KOPT-K1 (cell line): ENCODE results near the gene PAOX.

Experiments used
- H3K27ac ChIP-seq: fragments of 200-600 bp; sonication (generic); 2 replicates; pipeline ENCODE4 v1.5.1; 2016; ENCODE audit warnings: antibody characterized with exemption, mild to moderate bottlenecking, low read depth, low read length; ENCODE audit not compliant: poor library complexity, severe bottlenecking
- H3K36me3 ChIP-seq: fragments of 200-600 bp; sonication (generic); 2 replicates; pipeline ENCODE4 v1.5.1; 2017; ENCODE audit warnings: antibody characterized with exemption, mild to moderate bottlenecking, low read length, moderate library complexity; ENCODE audit not compliant: insufficient read depth
- H3K9me3 ChIP-seq: fragments of 200-600 bp; sonication (generic); 2 replicates; pipeline ENCODE4 v1.5.1; 2017; ENCODE audit warnings: antibody characterized with exemption, low read length, mild to moderate bottlenecking; ENCODE audit not compliant: insufficient read depth, poor library complexity, severe bottlenecking

Gene PAOX

GRCh38 chr10:133343558-133343957 lies 35.5 kb upstream of the PAOX start:
- Histone ChIP-seq H3K27ac (no peak overlapping the region), H3K9me3 (no peaks in the 10 kb centered on the region), H3K36me3 (no peaks in the 10 kb centered on the region)

GRCh38 chr10:133344236-133344635 lies 34.8 kb upstream of the PAOX start:
- H3K27ac ChIP-seq: no peak overlapping the region
- no peaks in the 10 kb centered on the region for H3K36me3 ChIP-seq
- H3K9me3 ChIP-seq: no peaks in the 10 kb centered on the region

DNA sequence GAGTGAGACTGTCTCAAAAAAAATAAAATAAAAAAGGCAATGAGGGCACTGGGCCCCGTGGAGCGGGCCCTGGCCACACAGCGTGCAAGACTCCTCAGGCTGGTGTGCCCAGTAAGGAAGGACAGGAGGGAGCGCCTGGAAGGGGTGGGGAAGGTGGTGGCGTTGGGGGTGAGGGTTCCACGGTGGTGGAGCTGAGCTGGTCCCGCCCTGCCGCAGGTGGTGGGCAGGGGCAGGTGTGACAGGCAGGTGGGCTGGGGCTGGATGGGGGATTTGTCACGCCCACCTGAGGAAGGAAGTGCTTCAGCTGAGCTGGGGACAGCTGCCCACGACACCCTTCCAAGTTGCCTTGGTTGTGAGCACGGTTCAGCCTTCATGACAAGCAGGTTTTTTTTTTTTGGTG lies 32.6 kb upstream of the PAOX start:
- H3K27ac ChIP-seq: no peak overlapping the region
- H3K9me3 ChIP-seq: no peaks in the 10 kb centered on the region
- no peaks in the 10 kb centered on the region for H3K36me3 ChIP-seq

DNA sequence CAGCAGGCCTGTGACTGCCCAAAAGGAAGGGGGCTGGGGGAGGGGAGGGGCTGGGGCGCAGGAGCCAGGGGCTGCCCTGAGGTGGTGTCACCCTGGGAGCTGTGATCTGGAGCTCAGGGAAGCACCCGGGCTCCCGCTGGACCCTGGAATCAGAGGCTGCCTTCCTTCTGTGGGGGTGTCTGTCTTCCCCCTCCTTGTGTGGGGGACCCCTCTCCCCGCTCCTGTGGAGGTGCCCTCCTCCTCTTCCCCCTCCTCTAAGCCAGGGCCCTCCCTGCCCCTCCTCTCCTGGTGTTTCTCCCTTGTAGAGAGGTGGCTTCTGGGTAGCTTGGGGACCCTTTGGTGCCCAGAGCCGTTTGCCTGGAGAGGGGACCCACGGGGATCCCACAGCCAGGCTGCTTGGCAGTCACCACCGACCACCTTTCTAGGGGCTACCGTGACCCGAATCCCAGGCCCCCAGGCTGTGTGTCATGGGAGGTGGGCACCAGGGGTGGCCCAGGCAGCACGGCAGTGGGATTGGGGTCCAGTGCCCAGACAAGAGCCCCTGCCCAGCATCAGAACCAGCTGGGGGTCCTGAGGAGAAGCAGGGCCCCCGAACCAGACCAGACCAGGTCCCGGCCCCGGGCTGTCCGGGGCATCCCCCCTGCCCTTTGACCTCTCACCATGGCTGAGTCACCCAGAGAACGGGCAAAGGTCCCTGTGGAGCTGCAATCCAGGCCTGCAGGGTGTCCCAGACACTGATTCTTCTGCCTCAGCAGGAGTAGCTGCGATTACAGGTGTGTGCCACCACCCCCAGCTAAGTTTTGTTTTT lies 31.1 kb upstream of the PAOX start:
- no peak overlapping the region for H3K27ac ChIP-seq
- H3K9me3 ChIP-seq: no peaks in the 10 kb centered on the region

GRCh38 chr10:133349160-133349568 lies 29.9 kb upstream of the PAOX start:
- Histone ChIP-seq H3K27ac (no peak overlapping the region), H3K36me3 (no peaks in the 10 kb centered on the region), H3K9me3 (no peaks in the 10 kb centered on the region)

More for the DNA sequence above, 31.1 kb upstream of the PAOX start:
- H3K36me3 ChIP-seq: no peaks in the 10 kb centered on the region

GRCh38 chr10:133349577-133350011 lies 29.5 kb upstream of the PAOX start:
- Histone ChIP-seq H3K36me3 (no peaks in the 10 kb centered on the region), H3K27ac (no peak overlapping the region), H3K9me3 (no peaks in the 10 kb centered on the region)

DNA sequence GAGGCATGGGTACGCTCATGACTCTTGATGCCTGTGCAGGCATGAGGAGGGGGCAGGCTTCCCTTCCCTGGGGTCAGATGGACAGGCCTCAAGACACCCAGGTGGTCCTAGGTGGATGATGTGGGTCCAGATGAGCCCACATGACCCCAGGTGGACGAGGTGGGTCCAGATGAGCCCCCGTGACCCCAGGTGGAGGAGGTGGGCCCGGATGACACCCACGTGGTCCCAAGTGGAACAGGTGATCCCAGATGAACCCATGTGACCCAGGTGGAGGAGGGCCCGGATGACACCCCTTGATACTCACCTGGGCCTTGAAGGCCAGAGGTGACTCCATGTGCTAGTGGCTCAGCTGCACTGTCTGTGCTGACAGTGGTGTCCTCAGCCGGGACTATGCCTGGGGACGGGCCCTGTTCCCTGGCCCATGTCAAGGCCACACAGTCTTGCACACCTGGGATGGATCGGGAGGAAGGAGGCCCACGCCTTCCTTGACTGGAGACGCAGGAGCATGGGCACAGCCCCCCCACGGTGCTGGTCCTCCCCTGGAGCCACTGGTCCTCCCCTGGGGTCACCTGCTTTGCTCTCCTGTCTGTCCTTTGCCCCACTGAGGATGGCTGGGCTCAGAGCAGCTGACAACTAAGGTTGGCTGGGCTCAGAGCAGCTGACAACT lies 28.6 kb upstream of the PAOX start:
- Histone ChIP-seq H3K36me3 (no peaks in the 10 kb centered on the region), H3K27ac (no peak overlapping the region)

DNA sequence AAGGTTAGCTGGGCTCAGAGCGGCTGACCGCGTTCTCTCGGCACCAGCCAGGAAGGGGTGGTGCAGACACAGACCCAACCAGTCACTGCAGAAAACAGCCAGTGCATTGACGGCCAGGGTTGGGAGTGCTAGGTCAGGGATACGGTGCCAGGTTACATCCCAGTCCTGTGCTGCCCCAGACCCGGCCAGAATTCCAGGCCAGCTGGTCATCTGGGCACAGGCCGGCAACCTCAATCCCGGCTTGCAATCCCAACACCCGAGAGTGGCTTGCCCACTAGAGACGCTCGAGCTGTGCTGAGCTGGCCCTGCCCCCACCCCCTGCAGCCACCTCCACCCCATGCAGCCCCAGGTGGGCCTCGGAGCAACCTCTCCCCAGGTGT lies 28.1 kb upstream of the PAOX start:
- Histone ChIP-seq H3K27ac (no peak overlapping the region), H3K9me3 (no peaks in the 10 kb centered on the region), H3K36me3 (no peaks in the 10 kb centered on the region)

More for the DNA sequence above, 28.6 kb upstream of the PAOX start:
- H3K9me3 ChIP-seq: no peaks in the 10 kb centered on the region

DNA sequence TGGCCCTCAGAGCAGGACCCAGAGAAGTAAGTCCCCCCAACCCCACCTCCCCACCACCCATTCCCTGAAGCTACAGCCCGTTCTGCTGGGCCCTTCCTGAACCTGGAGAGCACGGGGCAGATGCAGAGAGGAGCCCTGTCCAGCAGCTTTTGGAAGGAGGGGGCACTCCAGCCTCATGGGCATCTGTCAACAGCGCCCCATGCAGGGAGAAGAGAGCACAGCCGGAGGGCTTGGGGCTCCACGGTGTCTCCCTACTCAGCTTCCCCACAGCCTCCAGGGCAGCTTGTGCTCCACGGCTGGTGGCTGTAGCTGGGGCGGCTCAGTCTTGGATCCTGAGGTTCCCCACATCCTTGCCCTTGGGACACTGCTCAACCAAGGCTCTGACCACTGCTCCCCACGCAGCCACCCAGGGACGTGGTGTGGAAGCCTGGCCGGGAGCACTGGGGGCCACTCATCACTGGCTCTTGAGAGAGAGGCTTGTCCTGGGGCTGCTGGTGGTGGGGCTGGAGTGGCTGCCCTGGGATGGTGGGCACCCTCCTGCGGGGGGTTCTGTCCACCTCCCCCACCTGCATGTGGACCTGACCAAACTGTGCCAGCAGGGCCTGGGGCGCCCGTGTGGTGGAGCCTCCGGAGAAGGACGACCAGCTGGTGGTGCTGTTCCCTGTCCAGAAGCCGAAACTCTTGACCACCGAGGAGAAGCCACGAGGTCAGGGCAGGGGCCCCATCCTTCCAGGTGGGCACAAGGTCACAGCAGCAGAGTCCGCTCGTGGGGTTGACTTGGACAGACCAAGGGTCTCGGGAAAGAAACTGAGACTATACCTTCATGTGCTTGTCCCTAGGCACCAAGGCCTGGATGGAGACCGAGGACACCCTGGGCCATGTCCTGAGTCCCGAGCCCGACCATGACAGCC lies 27.4 kb upstream of the PAOX start:
- H3K27ac ChIP-seq: no peak overlapping the region
- no peaks in the 10 kb centered on the region for H3K9me3 ChIP-seq
- H3K36me3 ChIP-seq: no peaks in the 10 kb centered on the region

- Histone ChIP-seq H3K27ac (no peak overlapping the region), H3K9me3 (no peaks in the 10 kb centered on the region), H3K36me3 (no peaks in the 10 kb centered on the region)
Measured at GRCh38 chr10:133353202-133353959, 25.7 kb upstream of the PAOX start.

GRCh38 chr10:133353988-133354605 lies 25.0 kb upstream of the PAOX start:
- H3K27ac ChIP-seq: no peak overlapping the region
- H3K9me3 ChIP-seq: no peaks in the 10 kb centered on the region
- H3K36me3 ChIP-seq: no peaks in the 10 kb centered on the region

DNA sequence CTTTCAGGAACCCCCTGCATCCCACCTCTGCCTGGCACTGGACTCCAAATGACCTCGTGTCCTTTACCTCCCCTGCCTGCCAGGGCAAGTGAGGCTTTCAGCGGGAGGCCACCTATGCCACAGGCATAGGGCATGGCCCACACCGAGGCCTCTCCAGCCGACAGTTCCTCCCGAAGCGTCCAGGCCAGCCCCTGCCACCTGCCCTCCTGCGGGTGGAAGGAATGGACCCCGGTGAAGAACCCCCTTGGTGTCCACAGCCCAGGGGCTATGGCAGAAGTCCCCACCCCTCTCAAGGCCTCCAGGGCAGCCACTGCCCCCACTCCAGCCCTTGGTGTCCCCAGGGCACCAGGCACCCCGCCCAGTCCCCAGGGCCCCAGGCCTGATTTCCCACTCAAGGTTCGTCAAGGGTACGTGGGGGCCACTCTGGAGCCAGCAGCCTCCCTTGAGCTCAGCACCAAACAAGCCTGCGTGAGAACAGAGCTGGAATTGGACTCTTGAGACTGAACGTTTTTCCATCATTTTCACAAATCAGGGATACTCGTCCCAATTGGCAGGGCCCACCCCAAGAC lies 24.3 kb upstream of the PAOX start:
- Histone ChIP-seq H3K36me3 (no peaks in the 10 kb centered on the region), H3K27ac (no peak overlapping the region)

GRCh38 chr10:133355266-133355665 lies 23.8 kb upstream of the PAOX start:
- Histone ChIP-seq H3K36me3 (no peaks in the 10 kb centered on the region), H3K9me3 (no peaks in the 10 kb centered on the region), H3K27ac (no peak overlapping the region)

More for the DNA sequence above, 24.3 kb upstream of the PAOX start:
- H3K9me3 ChIP-seq: no peaks in the 10 kb centered on the region

- Histone ChIP-seq H3K9me3 (no peaks in the 10 kb centered on the region), H3K36me3 (no peaks in the 10 kb centered on the region), H3K27ac (no peak overlapping the region)
Measured at GRCh38 chr10:133355991-133356390, 23.1 kb upstream of the PAOX start.
